ENCODE data around the gene ABCC4.

Gene ABCC4

DNA sequence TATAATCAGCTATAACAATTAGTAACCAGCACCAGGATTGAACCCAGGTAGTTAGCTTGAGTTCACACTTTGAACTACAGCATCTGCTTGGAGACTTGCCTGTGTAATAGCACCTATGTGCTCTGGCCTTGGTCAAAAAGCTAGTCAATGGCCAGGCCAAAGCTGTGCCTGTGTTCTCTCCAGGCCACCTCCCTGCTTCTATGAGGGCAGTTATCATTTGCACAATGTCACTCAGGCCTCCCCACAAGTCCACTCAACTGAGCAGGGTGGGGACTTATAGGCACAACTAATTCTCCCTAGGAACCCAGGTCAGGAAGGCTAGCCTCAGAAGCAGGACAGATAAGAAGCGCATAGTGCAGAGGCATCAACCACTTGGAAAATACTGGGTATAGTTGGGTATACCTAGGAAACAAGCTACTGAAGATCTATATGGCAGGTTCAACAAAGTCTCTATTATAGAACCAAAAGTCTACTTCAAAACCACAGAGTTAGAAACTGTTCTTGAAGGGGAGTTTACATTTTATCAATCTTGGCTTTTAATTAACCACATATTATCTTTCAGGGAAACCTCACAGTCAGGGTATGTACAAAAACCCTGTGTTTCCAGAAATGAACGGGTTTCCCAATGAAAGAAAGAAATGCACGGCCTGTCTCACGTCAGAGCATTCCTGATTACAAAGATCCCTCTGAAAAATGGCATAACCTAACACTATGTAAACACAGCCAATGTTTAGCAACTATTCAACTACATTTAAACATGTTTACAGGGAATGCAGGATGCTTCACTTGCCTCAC, 140.9 kb downstream of the ABCC4 start:
- DNase-seq (ENCODE audit: low read depth in 1 of 2, low spot score in 1 of 2): no peak

DNA sequence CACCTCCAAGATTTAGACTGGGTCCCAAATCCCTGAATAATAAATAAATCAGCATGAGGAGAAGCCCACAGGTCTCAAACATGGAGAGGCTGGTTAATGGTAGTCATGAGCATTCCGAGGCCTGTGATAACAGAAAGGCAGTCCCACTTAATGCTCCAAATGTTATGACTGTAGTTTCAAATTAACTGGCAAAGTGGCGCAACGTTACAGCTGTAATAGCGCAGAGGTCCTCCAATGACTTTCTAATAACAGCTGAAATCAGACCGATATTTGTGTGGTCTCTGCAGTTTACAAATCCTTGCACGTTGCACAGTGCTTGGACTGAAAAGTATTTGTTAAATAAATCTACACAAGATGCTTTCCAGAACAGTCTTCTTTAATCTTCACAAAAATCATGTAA, 141.8 kb downstream of the ABCC4 start:
- no peak for DNase-seq (ENCODE audit: low read depth in 1 of 2, low spot score in 1 of 2)

- no peak for DNase-seq (ENCODE audit: low read depth in 1 of 2, low spot score in 1 of 2)
Measured at GRCh38 chr13:95156208-95156607, 145.0 kb downstream of the ABCC4 start.

DNA sequence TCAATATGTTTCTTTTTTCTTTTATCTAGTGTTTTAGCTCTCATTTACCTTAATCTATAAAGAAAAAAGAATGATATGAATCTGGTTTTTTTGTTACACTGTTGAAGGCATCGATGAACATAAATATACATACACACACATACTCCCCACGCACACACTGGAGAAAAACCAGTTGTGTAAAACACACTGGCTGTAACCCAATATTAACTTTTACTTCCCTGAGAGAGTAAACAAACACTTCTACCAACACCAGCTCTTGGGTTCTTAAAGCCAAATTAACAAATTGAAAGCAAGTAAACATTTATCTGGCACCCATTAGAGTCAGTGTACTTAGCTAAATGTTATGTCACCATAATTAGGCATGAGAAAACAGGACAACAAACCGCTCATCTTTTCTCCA, 145.7 kb downstream of the ABCC4 start:
- DNase-seq (ENCODE audit: low read depth in 1 of 2, low spot score in 1 of 2): no peak

DNA sequence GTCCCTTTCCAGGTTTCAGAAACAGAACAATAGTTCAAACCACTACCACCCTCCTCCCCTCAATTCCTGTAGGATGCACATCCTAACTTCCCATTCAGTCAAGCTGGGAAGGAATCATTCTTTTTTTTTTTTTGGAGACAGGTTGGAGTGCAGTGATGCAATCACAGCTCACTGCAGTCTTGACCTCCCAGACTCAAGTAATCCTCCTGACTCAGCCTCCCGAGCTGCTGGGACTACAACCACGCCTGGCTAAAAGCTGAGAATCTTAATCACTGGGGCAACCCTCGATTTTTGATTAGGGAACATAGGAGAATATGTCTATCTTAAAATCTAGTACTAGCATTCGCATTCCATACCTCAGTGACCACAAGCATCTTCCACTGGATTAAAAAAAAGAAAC, 146.2 kb downstream of the ABCC4 start:
- no peak for DNase-seq (ENCODE audit: low read depth in 1 of 2, low spot score in 1 of 2)

DNA sequence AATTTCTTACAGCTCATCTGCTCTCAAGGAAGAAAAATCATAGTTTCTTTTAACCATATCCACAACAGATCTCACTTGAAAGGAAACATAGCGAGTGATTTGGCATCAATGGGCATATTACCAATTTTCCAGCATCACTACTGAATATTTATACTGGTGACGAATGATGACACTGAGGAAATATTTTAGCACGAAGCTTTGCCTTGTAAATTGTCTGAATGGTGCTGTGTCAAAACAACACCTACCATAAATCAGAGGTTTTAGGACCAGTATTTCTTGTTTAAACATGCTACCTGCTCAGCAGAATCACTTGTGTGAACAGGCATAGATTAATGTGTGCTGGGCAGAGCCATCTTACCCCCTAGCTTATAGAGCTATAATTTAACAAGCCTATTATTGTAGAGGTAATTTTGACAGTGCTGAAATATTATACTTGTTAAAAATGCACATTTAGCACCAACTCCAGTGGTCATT, 146.8 kb downstream of the ABCC4 start:
- DNase-seq (ENCODE audit: low read depth in 1 of 2, low spot score in 1 of 2): no peak

GRCh38 chr13:95153647-95154412, 147.4 kb downstream of the ABCC4 start:
- DNase-seq (ENCODE audit: low read depth in 1 of 2, low spot score in 1 of 2): no peak

GRCh38 chr13:95151942-95152587, 149.2 kb downstream of the ABCC4 start:
- DNase-seq (ENCODE audit: low read depth in 1 of 2, low spot score in 1 of 2): no peak

- no peak for DNase-seq (ENCODE audit: low read depth in 1 of 2, low spot score in 1 of 2)
Measured at GRCh38 chr13:95150555-95150954, 150.7 kb downstream of the ABCC4 start.

- no peak for DNase-seq (ENCODE audit: low read depth in 1 of 2, low spot score in 1 of 2)
Measured at GRCh38 chr13:95146486-95146885, 154.8 kb downstream of the ABCC4 start.

GRCh38 chr13:95145587-95145986, 155.7 kb downstream of the ABCC4 start:
- DNase-seq (ENCODE audit: low read depth in 1 of 2, low spot score in 1 of 2): no peak

- DNase-seq (ENCODE audit: low read depth in 1 of 2, low spot score in 1 of 2): no peak
Measured at GRCh38 chr13:95140502-95140901, 160.7 kb downstream of the ABCC4 start.

DNA sequence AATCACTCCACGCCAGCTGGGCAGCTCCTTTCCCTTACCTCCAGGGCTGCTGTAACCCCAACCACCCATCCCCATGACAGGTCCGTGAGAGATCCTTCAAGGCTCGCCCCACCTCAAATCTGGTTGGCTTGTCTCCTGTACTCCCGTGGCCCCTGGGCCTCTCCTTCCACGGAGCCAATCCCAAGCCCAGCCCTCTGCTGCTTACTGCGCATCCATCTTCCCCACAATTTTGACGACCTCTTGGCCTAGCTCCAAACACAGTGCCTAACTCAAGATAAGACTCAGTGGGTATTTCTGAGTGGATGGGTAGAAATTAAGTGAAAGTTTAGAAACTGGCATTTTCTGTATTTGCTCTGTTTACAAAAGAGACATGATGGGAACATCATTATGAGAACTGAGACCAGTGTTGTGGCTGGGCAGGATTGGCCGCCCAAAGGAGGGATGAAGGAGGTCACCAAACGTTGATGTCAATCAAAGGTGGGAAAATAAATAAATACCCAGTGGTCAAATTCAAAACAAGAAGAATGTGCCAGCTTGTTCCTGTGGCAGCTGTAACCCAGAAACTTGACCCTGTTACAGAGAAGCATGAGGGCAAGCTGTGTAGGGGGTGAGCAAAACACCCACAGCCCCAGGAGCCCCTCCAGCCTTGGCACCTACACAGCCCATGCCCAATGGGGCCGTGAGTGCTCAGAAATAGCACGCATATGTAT, 162.2 kb downstream of the ABCC4 start:
- DNase-seq (ENCODE audit: low read depth in 1 of 2, low spot score in 1 of 2): no peak

DNA sequence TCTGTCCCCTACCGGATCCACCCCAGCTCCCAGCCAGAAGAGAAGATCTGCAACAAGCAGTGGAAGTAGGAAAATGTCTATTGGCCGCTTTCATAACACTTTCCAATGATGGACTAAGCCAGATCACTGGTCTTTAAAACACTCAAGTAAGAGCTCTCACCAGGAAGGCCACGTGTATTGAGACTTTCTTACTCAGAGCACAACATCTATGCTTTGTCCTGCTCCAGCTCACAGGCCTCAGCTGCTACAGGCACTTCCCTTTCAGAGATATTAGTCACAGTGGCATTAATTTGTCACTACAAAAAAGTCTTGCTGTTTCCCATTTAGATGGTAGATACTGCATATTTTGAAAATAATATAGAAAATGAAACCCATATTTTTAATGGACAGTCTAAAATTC, 164.2 kb downstream of the ABCC4 start:
- DNase-seq (ENCODE audit: low read depth in 1 of 2, low spot score in 1 of 2): no peak

GRCh38 chr13:95136638-95137037, 164.6 kb downstream of the ABCC4 start:
- DNase-seq (ENCODE audit: low read depth in 1 of 2, low spot score in 1 of 2): no peak

DNA sequence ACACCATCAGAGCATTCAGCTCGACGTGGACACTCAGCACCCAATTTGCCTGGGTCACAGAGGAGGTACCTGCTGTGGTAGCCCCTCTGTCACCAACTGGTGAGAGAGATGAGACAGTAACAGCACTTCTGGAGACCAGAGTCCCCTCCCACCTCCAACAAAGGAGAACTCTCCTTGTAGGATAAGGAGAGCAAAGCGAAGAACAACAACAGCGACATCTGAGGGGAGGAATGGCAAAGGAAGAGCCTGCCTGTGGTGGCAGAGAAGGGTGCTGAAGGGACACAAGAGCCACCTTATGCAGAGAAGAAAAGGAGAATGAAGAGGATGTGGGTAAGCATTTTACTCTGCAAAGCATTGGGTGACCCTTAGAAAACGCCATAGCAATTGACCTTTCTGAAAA, 167.8 kb downstream of the ABCC4 start:
- DNase-seq (ENCODE audit: low read depth in 1 of 2, low spot score in 1 of 2): no peak

- DNase-seq (ENCODE audit: low read depth in 1 of 2, low spot score in 1 of 2): no peak
Measured at GRCh38 chr13:95129004-95129403, 172.2 kb downstream of the ABCC4 start.

DNA sequence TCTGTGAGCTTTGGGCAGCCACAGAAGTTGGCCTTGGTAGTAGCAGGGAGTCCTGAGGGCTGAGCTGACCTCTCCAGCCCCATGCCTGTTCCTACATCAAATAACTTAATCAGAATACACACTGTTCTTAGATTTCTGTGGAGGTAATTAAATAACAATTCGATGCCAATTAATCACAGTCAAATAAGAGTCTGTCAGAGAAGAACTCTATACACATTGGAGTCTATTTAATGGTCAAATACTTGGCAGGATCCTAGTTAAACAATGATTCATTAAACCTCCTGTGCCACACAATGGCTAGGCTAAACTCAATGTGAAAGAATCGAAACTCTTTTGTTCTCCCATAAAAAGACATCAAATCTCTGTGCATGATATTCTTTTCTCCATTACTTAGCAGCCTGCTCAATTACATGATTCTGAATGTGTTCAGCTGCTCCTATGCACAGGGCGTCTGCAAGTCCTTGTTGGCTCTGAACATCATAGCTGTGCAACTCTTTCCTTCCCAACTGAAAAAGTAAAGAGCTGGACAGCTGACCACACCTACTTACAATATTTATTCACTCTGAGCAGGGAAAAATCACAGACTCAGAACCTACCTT, 173.1 kb downstream of the ABCC4 start:
- DNase-seq (ENCODE audit: low read depth in 1 of 2, low spot score in 1 of 2): no peak

DNA sequence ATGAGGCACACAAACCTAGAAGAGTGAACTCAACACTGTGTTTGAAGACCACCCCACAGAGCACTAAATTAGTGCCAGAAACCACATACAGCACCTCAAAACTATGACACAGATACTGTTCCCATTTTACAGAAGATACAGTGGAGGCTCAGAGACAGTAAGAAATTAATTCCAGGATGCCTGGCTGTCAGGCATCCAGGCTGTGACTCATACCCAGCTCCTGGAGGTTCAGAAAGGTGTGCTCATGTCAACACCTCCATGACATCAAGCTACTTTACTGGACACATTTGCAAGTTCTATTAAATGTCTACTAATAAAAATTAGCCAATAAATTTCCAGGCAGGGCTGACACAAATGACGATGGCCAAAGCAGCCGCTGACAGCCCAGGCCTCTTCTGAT, 176.3 kb downstream of the ABCC4 start:
- DNase-seq (ENCODE audit: low read depth in 1 of 2, low spot score in 1 of 2): no peak

- DNase-seq (ENCODE audit: low read depth in 1 of 2, low spot score in 1 of 2): no peak
Measured at GRCh38 chr13:95123726-95124125, 177.5 kb downstream of the ABCC4 start.

- DNase-seq (ENCODE audit: low read depth in 1 of 2, low spot score in 1 of 2): no peak
Measured at GRCh38 chr13:95122063-95122462, 179.2 kb downstream of the ABCC4 start.

All from activated T-helper 1 cell treated with anti-CD3 and anti-CD28 coated beads, Interleukin-2, amount 50 U/mL, for 16 hours (primary cell).